Caco-2 (cell line): ENCODE data around the gene COL27A1. TPM values are rescaled to one million over a fixed set of nuclear protein-coding genes. Genes with fewer than 3 reads are reported as not detected.

ENCODE experiments used
- BruUV-seq: library from RNA; stranded (reverse); fragments of 400-500 nt; replicated peaks from 2 replicates; lab custom pipeline; 2021; lab: Mats Ljungman, UMichigan
- CTCF ChIA-PET: fragments of 300-600 bp; sonication (Branson Sonifier 250); formaldehyde crosslinking; loops from one replicate; lab custom pipeline; 2022; ENCODE audit warnings: antibody characterized with exemption; lab: Charles Lee
- POLR2A ChIA-PET: fragments of 300-600 bp; sonication (Branson Sonifier 250); formaldehyde crosslinking; loops from one replicate; lab custom pipeline; 2022; ENCODE audit warnings: antibody characterized with exemption; lab: Charles Lee
- DNase-seq, 2 experiments: peaks; one replicate each; pipeline versions ENCODE4 v3.0.0 to v3.0.0-alpha.2; 2020 to 2022
- H3K27me3 ChIP-seq: replicated peaks from 2 replicates; pipeline ENCODE4 v1.6.0; 2011; ENCODE audit warnings: low read length; ENCODE audit not compliant: control insufficient read depth, insufficient read depth
- H3K36me3 ChIP-seq: 2 replicates; pipeline ENCODE4 v1.5.1; 2011; ENCODE audit warnings: low read length; ENCODE audit not compliant: control insufficient read depth, insufficient read depth
- H3K4me1 ChIP-seq: fragments of 250-450 bp; sonication (Bioruptor Pico); 2 replicates; pipeline ENCODE4 v1.5.1; 2020; ENCODE audit warnings: mild to moderate bottlenecking
- H3K4me3 ChIP-seq: 2 replicates; pipeline ENCODE4 v1.5.1; 2011; ENCODE audit warnings: low read depth, mild to moderate bottlenecking, control low read depth, low read length
- H3K9me3 ChIP-seq: fragments of 250-450 bp; sonication (Bioruptor Pico); 2 replicates; pipeline ENCODE4 v1.5.1; 2020; ENCODE audit warnings: mild to moderate bottlenecking, moderate library complexity
- H3K27ac Mint-ChIP-seq: one replicate; pipeline ENCODE4 v1.8.0; 2022; ENCODE audit warnings: mixed read lengths; ENCODE audit not compliant: unreplicated experiment
- H3K27me3 Mint-ChIP-seq: one replicate; pipeline ENCODE4 v1.8.0; 2022; ENCODE audit warnings: mixed read lengths; ENCODE audit not compliant: insufficient read depth, unreplicated experiment
- H3K36me3 Mint-ChIP-seq: one replicate; pipeline ENCODE4 v1.8.0; 2022; ENCODE audit warnings: mild to moderate bottlenecking, mixed read lengths; ENCODE audit not compliant: insufficient read depth, unreplicated experiment
- H3K4me1 Mint-ChIP-seq: one replicate; pipeline ENCODE4 v1.8.0; 2022; ENCODE audit warnings: low read depth, mixed read lengths; ENCODE audit not compliant: unreplicated experiment
- H3K4me3 Mint-ChIP-seq: one replicate; pipeline ENCODE4 v1.8.0; 2022; ENCODE audit warnings: mild to moderate bottlenecking, moderate library complexity, mixed read lengths; ENCODE audit not compliant: unreplicated experiment
- H3K9me3 Mint-ChIP-seq: one replicate; pipeline ENCODE4 v1.8.0; 2022; ENCODE audit warnings: mixed read lengths; ENCODE audit not compliant: unreplicated experiment
- intact Hi-C: fragments of 100-400 bp; cut with micrococcal nuclease; formaldehyde crosslinking; loops from one replicate; pipeline ENCODE4 v1.10.0; 2022; ENCODE audit not compliant: unreplicated experiment
- total RNA-seq: library from RNA; stranded (reverse); gene quantifications from 2 replicates; pipeline ENCODE4 v1.2.3, GENCODE V29; 2022
- TF ChIP-seq, protein P1 (sequence below), 2 experiments: fragments of 200-600 bp in 1 of 2; IDR thresholded peaks; 1 replicate in 1 of 2; 2 replicates in 1 of 2; pipeline versions ENCODE4 v1.5.1 to v1.8.0; 2011 to 2022; ENCODE audit warnings: antibody characterized with exemption in 1 of 2, control low read depth in 1 of 2, inconsistent platforms in 1 of 2, low read depth in 1 of 2, low read length in 1 of 2, mild to moderate bottlenecking in 1 of 2, moderate library complexity in 1 of 2; ENCODE audit not compliant: insufficient read depth in 1 of 2, severe bottlenecking in 1 of 2, unreplicated experiment in 1 of 2

Gene COL27A1
- total RNA-seq, 1 experiment from 2014 or later = 31.1 TPM

GRCh38 chr9:114229295-114229694, 74.0 kb downstream of the COL27A1 start:
- Histone ChIP-seq H3K4me1 (no peaks in the 10 kb centered on the region), H3K9me3 (no peaks in the 10 kb centered on the region), H3K4me3 (no peak overlapping the region), H3K36me3 (no peaks in the 10 kb centered on the region), H3K27me3 (no peaks in the 10 kb centered on the region)
- TF ChIP-seq, protein P1, sequence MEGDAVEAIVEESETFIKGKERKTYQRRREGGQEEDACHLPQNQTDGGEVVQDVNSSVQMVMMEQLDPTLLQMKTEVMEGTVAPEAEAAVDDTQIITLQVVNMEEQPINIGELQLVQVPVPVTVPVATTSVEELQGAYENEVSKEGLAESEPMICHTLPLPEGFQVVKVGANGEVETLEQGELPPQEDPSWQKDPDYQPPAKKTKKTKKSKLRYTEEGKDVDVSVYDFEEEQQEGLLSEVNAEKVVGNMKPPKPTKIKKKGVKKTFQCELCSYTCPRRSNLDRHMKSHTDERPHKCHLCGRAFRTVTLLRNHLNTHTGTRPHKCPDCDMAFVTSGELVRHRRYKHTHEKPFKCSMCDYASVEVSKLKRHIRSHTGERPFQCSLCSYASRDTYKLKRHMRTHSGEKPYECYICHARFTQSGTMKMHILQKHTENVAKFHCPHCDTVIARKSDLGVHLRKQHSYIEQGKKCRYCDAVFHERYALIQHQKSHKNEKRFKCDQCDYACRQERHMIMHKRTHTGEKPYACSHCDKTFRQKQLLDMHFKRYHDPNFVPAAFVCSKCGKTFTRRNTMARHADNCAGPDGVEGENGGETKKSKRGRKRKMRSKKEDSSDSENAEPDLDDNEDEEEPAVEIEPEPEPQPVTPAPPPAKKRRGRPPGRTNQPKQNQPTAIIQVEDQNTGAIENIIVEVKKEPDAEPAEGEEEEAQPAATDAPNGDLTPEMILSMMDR (IDR thresholded peaks at IDR 0.05; ENCODE audit: insufficient read depth in 1 of 2, low read depth in 1 of 2, low read length in 1 of 2, severe bottlenecking in 1 of 2, unreplicated experiment in 1 of 2) = no peak
- ChIA-PET CTCF (interaction anchor here (1.5 kb wide), 1 partner anchor 121 kb away, joined by 3 read pairs; no protein-coding TSS in a partner anchor), POLR2A (no interaction called here)
- intact Hi-C loops = no loop called here
- BruUV-seq = no TSS peak
- DNase-seq = no peak
- Mint-ChIP-seq H3K9me3 (no peaks in the 10 kb centered on the region), H3K27me3 (no peaks in the 10 kb centered on the region), H3K4me1 (no peaks in the 10 kb centered on the region), H3K36me3 (peaks cover 5% of the 10 kb centered on the region), H3K27ac (no peak overlapping the region), H3K4me3 (no peak overlapping the region)

- Mint-ChIP-seq H3K36me3 (peaks cover 5% of the 10 kb centered on the region), H3K27ac (no peak overlapping the region), H3K4me3 (no peak overlapping the region), H3K4me1 (no peaks in the 10 kb centered on the region), H3K9me3 (no peaks in the 10 kb centered on the region), H3K27me3 (no peaks in the 10 kb centered on the region)
- ChIA-PET POLR2A (no interaction called here), CTCF (interaction anchor here (0.7 to 1.5 kb wide), 2 partner anchors 122 to 147 kb away, joined by 3 read pairs; no protein-coding TSS in a partner anchor)
- H3K36me3 ChIP-seq = no peaks in the 10 kb centered on the region
- DNase-seq = no peak
- H3K4me3 ChIP-seq = no peak overlapping the region
- no peaks in the 10 kb centered on the region for H3K27me3 ChIP-seq
- BruUV-seq = no TSS peak
- intact Hi-C loops = no loop called here
- H3K4me1 ChIP-seq = no peaks in the 10 kb centered on the region
- TF ChIP-seq, protein P1 (IDR thresholded peaks at IDR 0.05; ENCODE audit: insufficient read depth in 1 of 2, low read depth in 1 of 2, low read length in 1 of 2, severe bottlenecking in 1 of 2, unreplicated experiment in 1 of 2) = no peak
- no peaks in the 10 kb centered on the region for H3K9me3 ChIP-seq
Measured at GRCh38 chr9:114230068-114230467, 74.7 kb downstream of the COL27A1 start.

GRCh38 chr9:114231273-114231672, 75.9 kb downstream of the COL27A1 start:
- Mint-ChIP-seq H3K36me3 (no peaks in the 10 kb centered on the region), H3K4me1 (no peaks in the 10 kb centered on the region), H3K4me3 (no peak overlapping the region), H3K27ac (no peak overlapping the region), H3K27me3 (no peaks in the 10 kb centered on the region), H3K9me3 (no peaks in the 10 kb centered on the region)
- DNase-seq = no peak
- no TSS peak for BruUV-seq
- no peak overlapping the region for H3K4me3 ChIP-seq
- H3K4me1 ChIP-seq = no peaks in the 10 kb centered on the region
- POLR2A ChIA-PET = no interaction called here
- CTCF ChIA-PET = no interaction called here
- no peaks in the 10 kb centered on the region for H3K9me3 ChIP-seq
- H3K27me3 ChIP-seq = no peaks in the 10 kb centered on the region
- TF ChIP-seq, protein P1 (IDR thresholded peaks at IDR 0.05; ENCODE audit: insufficient read depth in 1 of 2, low read depth in 1 of 2, low read length in 1 of 2, severe bottlenecking in 1 of 2, unreplicated experiment in 1 of 2) = no peak
- H3K36me3 ChIP-seq = no peaks in the 10 kb centered on the region
- intact Hi-C loops = no loop called here
